ENCODE data around the gene C1orf35.

The C1orf35 gene

GRCh38 chr1:228102791-228103620 is at the start of gene C1orf35:
C1orf35 (minus strand) TSS chr1:228103325; CDS start chr1:228103227, 98 bp downstream.
- H3K9me3 ChIP-seq (ENCODE audit: control insufficient read depth in 5 of 5, low read length in 5 of 5): no peaks in the 10 kb centered on the region
- H3K4me1 ChIP-seq (ENCODE audit: control insufficient read depth in 5 of 5, insufficient read depth in 5 of 5, low read length in 5 of 5): peaks cover 0 to 33% (median 27%) of the 10 kb centered on the region in 5 donors
- H3K9ac ChIP-seq (ENCODE audit: low read length in 5 of 5): peak within 1 kb of the TSS in 4 of 5 donors; percentile 52 to 77 (median 69)
- H3K27ac ChIP-seq (ENCODE audit: low read depth, low read length): peak within 1 kb of the TSS; percentile 84
- no peaks in the 10 kb centered on the region for H3K27me3 ChIP-seq (ENCODE audit: control insufficient read depth in 5 of 5, insufficient read depth in 4 of 5, low read length in 5 of 5)
- peak within 1 kb of the TSS in 4 of 5 donors; percentile 80 to 90 (median 85) for H3K4me3 ChIP-seq (ENCODE audit: low read depth in 1 of 5, low read length in 5 of 5)
- peaks cover 0 to 57% (median 48%) of the 10 kb centered on the region in 5 donors for H3K36me3 ChIP-seq (ENCODE audit: control insufficient read depth in 5 of 5, insufficient read depth in 5 of 5, low read length in 5 of 5)

GRCh38 chr1:228152918-228153258 is 49.8 kb upstream of the C1orf35 start:
- Histone ChIP-seq H3K27me3 (ENCODE audit: control insufficient read depth in 5 of 5, insufficient read depth in 4 of 5, low read length in 5 of 5) (peaks cover 0 to 3% (median 0%) of the 10 kb centered on the region in 5 donors), H3K9me3 (ENCODE audit: control insufficient read depth in 5 of 5, low read length in 5 of 5) (no peaks in the 10 kb centered on the region), H3K4me1 (ENCODE audit: control insufficient read depth in 5 of 5, insufficient read depth in 5 of 5, low read length in 5 of 5) (peaks cover 4 to 46% (median 38%) of the 10 kb centered on the region in 5 donors), H3K9ac (ENCODE audit: low read length in 5 of 5) (no peak overlapping the region), H3K27ac (ENCODE audit: low read depth, low read length) (no peak overlapping the region), H3K36me3 (ENCODE audit: control insufficient read depth in 5 of 5, insufficient read depth in 5 of 5, low read length in 5 of 5) (peaks cover 0 to 14% (median 10%) of the 10 kb centered on the region in 5 donors), H3K4me3 (ENCODE audit: low read depth in 1 of 5, low read length in 5 of 5) (no peak overlapping the region)

GRCh38 chr1:228152097-228152917 is 49.2 kb upstream of the C1orf35 start:
- Histone ChIP-seq H3K27me3 (ENCODE audit: control insufficient read depth in 5 of 5, insufficient read depth in 4 of 5, low read length in 5 of 5) (peaks cover 0 to 3% (median 0%) of the 10 kb centered on the region in 5 donors), H3K4me1 (ENCODE audit: control insufficient read depth in 5 of 5, insufficient read depth in 5 of 5, low read length in 5 of 5) (peaks cover 4 to 51% (median 39%) of the 10 kb centered on the region in 5 donors), H3K4me3 (ENCODE audit: low read depth in 1 of 5, low read length in 5 of 5) (no peak overlapping the region), H3K9ac (ENCODE audit: low read length in 5 of 5) (no peak overlapping the region), H3K9me3 (ENCODE audit: control insufficient read depth in 5 of 5, low read length in 5 of 5) (no peaks in the 10 kb centered on the region), H3K27ac (ENCODE audit: low read depth, low read length) (no peak overlapping the region), H3K36me3 (ENCODE audit: control insufficient read depth in 5 of 5, insufficient read depth in 5 of 5, low read length in 5 of 5) (peaks cover 0 to 20% (median 16%) of the 10 kb centered on the region in 5 donors)

- Histone ChIP-seq H3K9me3 (ENCODE audit: control insufficient read depth in 5 of 5, low read length in 5 of 5) (no peaks in the 10 kb centered on the region), H3K27ac (ENCODE audit: low read depth, low read length) (no peak overlapping the region), H3K27me3 (ENCODE audit: control insufficient read depth in 5 of 5, insufficient read depth in 4 of 5, low read length in 5 of 5) (no peaks in the 10 kb centered on the region), H3K4me3 (ENCODE audit: low read depth in 1 of 5, low read length in 5 of 5) (peak overlapping the region in 2 of 5 donors; percentile 5 to 28), H3K9ac (ENCODE audit: low read length in 5 of 5) (peak overlapping the region in 1 of 5 donors; percentile 56), H3K4me1 (ENCODE audit: control insufficient read depth in 5 of 5, insufficient read depth in 5 of 5, low read length in 5 of 5) (peaks cover 4 to 52% (median 39%) of the 10 kb centered on the region in 5 donors), H3K36me3 (ENCODE audit: control insufficient read depth in 5 of 5, insufficient read depth in 5 of 5, low read length in 5 of 5) (peaks cover 0 to 29% (median 25%) of the 10 kb centered on the region in 5 donors)
Measured at GRCh38 chr1:228151180-228151925, 48.2 kb upstream of the C1orf35 start.

- Histone ChIP-seq H3K9me3 (ENCODE audit: control insufficient read depth in 5 of 5, low read length in 5 of 5) (no peaks in the 10 kb centered on the region), H3K27me3 (ENCODE audit: control insufficient read depth in 5 of 5, insufficient read depth in 4 of 5, low read length in 5 of 5) (no peaks in the 10 kb centered on the region), H3K9ac (ENCODE audit: low read length in 5 of 5) (peak overlapping the region in 1 of 5 donors; percentile 56), H3K4me1 (ENCODE audit: control insufficient read depth in 5 of 5, insufficient read depth in 5 of 5, low read length in 5 of 5) (peaks cover 4 to 54% (median 39%) of the 10 kb centered on the region in 5 donors), H3K27ac (ENCODE audit: low read depth, low read length) (peak overlapping the region; percentile 37), H3K4me3 (ENCODE audit: low read depth in 1 of 5, low read length in 5 of 5) (peak overlapping the region in 4 of 5 donors; percentile 5 to 28 (median 22)), H3K36me3 (ENCODE audit: control insufficient read depth in 5 of 5, insufficient read depth in 5 of 5, low read length in 5 of 5) (peaks cover 0 to 37% (median 32%) of the 10 kb centered on the region in 5 donors)
Measured at GRCh38 chr1:228150461-228151179, 47.5 kb upstream of the C1orf35 start.

GRCh38 chr1:228150120-228150460 is 47.0 kb upstream of the C1orf35 start:
- no peaks in the 10 kb centered on the region for H3K9me3 ChIP-seq (ENCODE audit: control insufficient read depth in 5 of 5, low read length in 5 of 5)
- no peaks in the 10 kb centered on the region for H3K27me3 ChIP-seq (ENCODE audit: control insufficient read depth in 5 of 5, insufficient read depth in 4 of 5, low read length in 5 of 5)
- H3K36me3 ChIP-seq (ENCODE audit: control insufficient read depth in 5 of 5, insufficient read depth in 5 of 5, low read length in 5 of 5): peaks cover 0 to 42% (median 36%) of the 10 kb centered on the region in 5 donors
- peak overlapping the region in 2 of 5 donors; percentile 56 to 60 for H3K9ac ChIP-seq (ENCODE audit: low read length in 5 of 5)
- peak overlapping the region in 3 of 5 donors; percentile 4 to 39 (median 31) for H3K4me3 ChIP-seq (ENCODE audit: low read depth in 1 of 5, low read length in 5 of 5)
- H3K4me1 ChIP-seq (ENCODE audit: control insufficient read depth in 5 of 5, insufficient read depth in 5 of 5, low read length in 5 of 5): peaks cover 4 to 59% (median 40%) of the 10 kb centered on the region in 5 donors
- H3K27ac ChIP-seq (ENCODE audit: low read depth, low read length): peak overlapping the region; percentile 37

GRCh38 chr1:228149406-228150119 is 46.4 kb upstream of the C1orf35 start, which contains the start of gene GJC2:
GJC2 (plus strand) TSS chr1:228149930; CDS start chr1:228157759, 7,829 bp downstream.
- peaks cover 4 to 63% (median 42%) of the 10 kb centered on the region in 5 donors for H3K4me1 ChIP-seq (ENCODE audit: control insufficient read depth in 5 of 5, insufficient read depth in 5 of 5, low read length in 5 of 5)
- H3K9ac ChIP-seq (ENCODE audit: low read length in 5 of 5): peak within 1 kb of the TSS in 2 of 5 donors; percentile 56 to 60
- no peaks in the 10 kb centered on the region for H3K27me3 ChIP-seq (ENCODE audit: control insufficient read depth in 5 of 5, insufficient read depth in 4 of 5, low read length in 5 of 5)
- H3K9me3 ChIP-seq (ENCODE audit: control insufficient read depth in 5 of 5, low read length in 5 of 5): no peaks in the 10 kb centered on the region
- peak within 1 kb of the TSS; percentile 37 for H3K27ac ChIP-seq (ENCODE audit: low read depth, low read length)
- H3K36me3 ChIP-seq (ENCODE audit: control insufficient read depth in 5 of 5, insufficient read depth in 5 of 5, low read length in 5 of 5): peaks cover 0 to 42% (median 39%) of the 10 kb centered on the region in 5 donors
- peak within 1 kb of the TSS in 3 of 5 donors; percentile 28 to 39 (median 31) for H3K4me3 ChIP-seq (ENCODE audit: low read depth in 1 of 5, low read length in 5 of 5)

- Histone ChIP-seq H3K9ac (ENCODE audit: low read length in 5 of 5) (peak overlapping the region in 2 of 5 donors; percentile 11 to 26), H3K9me3 (ENCODE audit: control insufficient read depth in 5 of 5, low read length in 5 of 5) (no peaks in the 10 kb centered on the region), H3K27me3 (ENCODE audit: control insufficient read depth in 5 of 5, insufficient read depth in 4 of 5, low read length in 5 of 5) (no peaks in the 10 kb centered on the region), H3K36me3 (ENCODE audit: control insufficient read depth in 5 of 5, insufficient read depth in 5 of 5, low read length in 5 of 5) (peaks cover 0 to 42% (median 39%) of the 10 kb centered on the region in 5 donors), H3K4me3 (ENCODE audit: low read depth in 1 of 5, low read length in 5 of 5) (no peak overlapping the region), H3K4me1 (ENCODE audit: control insufficient read depth in 5 of 5, insufficient read depth in 5 of 5, low read length in 5 of 5) (peaks cover 4 to 69% (median 48%) of the 10 kb centered on the region in 5 donors), H3K27ac (ENCODE audit: low read depth, low read length) (peak overlapping the region; percentile 37)
Measured at GRCh38 chr1:228148935-228149405, 45.8 kb upstream of the C1orf35 start.

Measured in subcutaneous abdominal adipose tissue (tissue), 5 donors.